Muscle layer of duodenum (tissue), 2 donors: ENCODE results near the gene ELP4.

Experiments used
- H3K27ac ChIP-seq: one replicate; pipeline ENCODE4 v1.7.0; 2013; ENCODE audit warnings: mild to moderate bottlenecking, low read length
- H3K27me3 ChIP-seq: one replicate; pipeline ENCODE4 v1.7.0; 2013; ENCODE audit warnings: low read depth, mild to moderate bottlenecking, control low read depth, low read length
- H3K36me3 ChIP-seq, 2 donors: one replicate each; pipeline ENCODE4 v1.7.0; 2013; ENCODE audit warnings: low read length in 2 of 2, control low read depth in 1 of 2, mild to moderate bottlenecking in 1 of 2; ENCODE audit not compliant: insufficient read depth in 2 of 2, control insufficient read depth in 1 of 2
- H3K4me1 ChIP-seq, 2 donors: one replicate each; pipeline ENCODE4 v1.7.0; 2013; ENCODE audit warnings: low read length in 2 of 2, mild to moderate bottlenecking in 2 of 2, control low read depth in 1 of 2, moderate library complexity in 1 of 2; ENCODE audit not compliant: insufficient read depth in 2 of 2, control insufficient read depth in 1 of 2
- H3K4me3 ChIP-seq, 2 donors: one replicate each; pipeline ENCODE4 v1.7.0; 2013; ENCODE audit warnings: low read length in 2 of 2, low read depth in 1 of 2, mild to moderate bottlenecking in 1 of 2
- H3K9me3 ChIP-seq, 2 donors: one replicate each; pipeline ENCODE4 v1.7.0; 2013; ENCODE audit warnings: low read length in 2 of 2, control low read depth in 1 of 2, mild to moderate bottlenecking in 1 of 2; ENCODE audit not compliant: control insufficient read depth in 1 of 2
- donor health status: healthy.

The ELP4 gene

GRCh38 chr11:31802609-31802989 lies 293.0 kb downstream of the ELP4 start:
- Histone ChIP-seq H3K9me3 (no peaks in the 10 kb centered on the region), H3K27ac (no peak overlapping the region), H3K36me3 (no peaks in the 10 kb centered on the region), H3K27me3 (peaks cover 94% of the 10 kb centered on the region), H3K4me1 (peaks cover 10 to 52% of the 10 kb centered on the region in 2 donors), H3K4me3 (no peak overlapping the region)

- Histone ChIP-seq H3K4me1 (peaks cover 10 to 48% of the 10 kb centered on the region in 2 donors), H3K27me3 (peaks cover 94% of the 10 kb centered on the region), H3K4me3 (peak overlapping the region in 1 of 2 donors; percentile 8)
Observed at GRCh38 chr11:31802990-31803812, 293.6 kb downstream of the ELP4 start.

GRCh38 chr11:31803813-31804311 lies 294.3 kb downstream of the ELP4 start:
- H3K36me3 ChIP-seq, result no peaks in the 10 kb centered on the region
- no peak overlapping the region for H3K27ac ChIP-seq
- peaks cover 10 to 41% of the 10 kb centered on the region in 2 donors for H3K4me1 ChIP-seq
- peaks cover 94% of the 10 kb centered on the region for H3K27me3 ChIP-seq
- peak overlapping the region in 1 of 2 donors; percentile 8 for H3K4me3 ChIP-seq
- H3K9me3 ChIP-seq, result no peaks in the 10 kb centered on the region

More at GRCh38 chr11:31802990-31803812, 293.6 kb downstream of the ELP4 start:
- Histone ChIP-seq H3K36me3 (no peaks in the 10 kb centered on the region), H3K27ac (no peak overlapping the region), H3K9me3 (no peaks in the 10 kb centered on the region)

- H3K4me1 ChIP-seq, result peaks cover 7 to 39% of the 10 kb centered on the region in 2 donors
- H3K27ac ChIP-seq, result no peak overlapping the region
- H3K27me3 ChIP-seq, result peaks cover 94% of the 10 kb centered on the region
- no peaks in the 10 kb centered on the region for H3K9me3 ChIP-seq
- H3K4me3 ChIP-seq, result peak overlapping the region in 1 of 2 donors; percentile 37
- no peaks in the 10 kb centered on the region for H3K36me3 ChIP-seq
Observed at GRCh38 chr11:31804312-31805036, 294.9 kb downstream of the ELP4 start.

GRCh38 chr11:31805037-31805628 lies 295.6 kb downstream of the ELP4 start:
- no peaks in the 10 kb centered on the region for H3K9me3 ChIP-seq
- H3K36me3 ChIP-seq, result no peaks in the 10 kb centered on the region
- peak overlapping the region in 1 of 2 donors; percentile 37 for H3K4me3 ChIP-seq
- H3K27ac ChIP-seq, result no peak overlapping the region
- peaks cover 7 to 43% of the 10 kb centered on the region in 2 donors for H3K4me1 ChIP-seq
- H3K27me3 ChIP-seq, result peaks cover 93% of the 10 kb centered on the region

- peaks cover 87% of the 10 kb centered on the region for H3K27me3 ChIP-seq
- H3K27ac ChIP-seq, result no peak overlapping the region
- no peaks in the 10 kb centered on the region for H3K9me3 ChIP-seq
- H3K4me3 ChIP-seq, result no peak overlapping the region
- H3K36me3 ChIP-seq, result no peaks in the 10 kb centered on the region
- H3K4me1 ChIP-seq, result peaks cover 8 to 48% of the 10 kb centered on the region in 2 donors
Observed at GRCh38 chr11:31805629-31806185, 296.1 kb downstream of the ELP4 start.

- Histone ChIP-seq H3K4me3 (no peak overlapping the region), H3K27me3 (peaks cover 87% of the 10 kb centered on the region), H3K4me1 (peaks cover 10 to 54% of the 10 kb centered on the region in 2 donors), H3K36me3 (no peaks in the 10 kb centered on the region), H3K9me3 (no peaks in the 10 kb centered on the region), H3K27ac (no peak overlapping the region)
Observed at GRCh38 chr11:31806186-31806927, 296.8 kb downstream of the ELP4 start.

- Histone ChIP-seq H3K4me1 (peaks cover 10 to 62% of the 10 kb centered on the region in 2 donors), H3K36me3 (no peaks in the 10 kb centered on the region), H3K9me3 (no peaks in the 10 kb centered on the region), H3K27ac (no peak overlapping the region), H3K27me3 (peaks cover 88% of the 10 kb centered on the region), H3K4me3 (no peak overlapping the region)
Observed at GRCh38 chr11:31806928-31807798, 297.6 kb downstream of the ELP4 start.

- Histone ChIP-seq H3K27ac (no peak overlapping the region), H3K27me3 (peaks cover 91% of the 10 kb centered on the region), H3K36me3 (no peaks in the 10 kb centered on the region), H3K9me3 (no peaks in the 10 kb centered on the region), H3K4me3 (no peak overlapping the region), H3K4me1 (peaks cover 10 to 71% of the 10 kb centered on the region in 2 donors)
Observed at GRCh38 chr11:31807799-31808667, 298.5 kb downstream of the ELP4 start.
